ENCODE measurements around the gene IL17RC. TPM values are rescaled to one million over a fixed set of nuclear protein-coding genes. Genes with fewer than 3 reads are reported as not detected.
A peak's percentile ranks its signal among the peaks of the same experiment; 100 is the strongest.

IL17RC gene
- total RNA-seq, 1 donor from 2014 or later: 20.1 TPM

- DNase-seq (ENCODE audit: low read depth) (no peak), FAIRE-seq (no peak)
- TF ChIP-seq CTCF (IDR thresholded peaks at IDR 0.05; ENCODE audit: insufficient read depth, low read depth, low read length) (no peak), EZH2 (IDR thresholded peaks at IDR 0.05; ENCODE audit: insufficient read depth, low read length) (no peak)
- Histone ChIP-seq H3K4me2 (ENCODE audit: low read length) (no peak overlapping the region), H3K27me3 (ENCODE audit: insufficient read depth, low read length) (no peaks in the 10 kb centered on the region), H3K9ac (ENCODE audit: low read length) (no peak overlapping the region), H4K20me1 (ENCODE audit: insufficient read depth, low read length) (no peaks in the 10 kb centered on the region), H3K4me1 (ENCODE audit: insufficient read depth, low read length) (peaks cover 10% of the 10 kb centered on the region), H3K27ac (ENCODE audit: low read depth, low read length) (no peak overlapping the region), H3K36me3 (ENCODE audit: insufficient read depth, low read length) (no peaks in the 10 kb centered on the region), H3K4me3 (ENCODE audit: insufficient read depth, low read depth, low read length) (no peak overlapping the region), H2AFZ (ENCODE audit: low read depth, low read length) (no peak overlapping the region), H3K9me3 (ENCODE audit: insufficient read depth, low read depth, low read length) (no peaks in the 10 kb centered on the region), H3K79me2 (ENCODE audit: insufficient read depth, low read length) (no peaks in the 10 kb centered on the region)
- Mint-ChIP-seq H3K4me3 (ENCODE audit: unreplicated experiment) (no peak overlapping the region), H3K27ac (ENCODE audit: unreplicated experiment) (no peak overlapping the region), H3K9me3 (ENCODE audit: unreplicated experiment) (no peaks in the 10 kb centered on the region), H3K27me3 (ENCODE audit: low read depth, unreplicated experiment) (peaks cover 5% of the 10 kb centered on the region), H3K36me3 (ENCODE audit: low read depth, unreplicated experiment) (no peaks in the 10 kb centered on the region), H3K4me1 (ENCODE audit: low read depth, unreplicated experiment) (peaks cover 10% of the 10 kb centered on the region)
These were observed 35.5 kb upstream of the IL17RC start for GRCh38 chr3:9881441-9881840.

GRCh38 chr3:9883706-9884554 is 33.0 kb upstream of the IL17RC start:
- Histone ChIP-seq H2AFZ (ENCODE audit: low read depth, low read length) (peak overlapping the region; percentile 22), H3K4me1 (ENCODE audit: insufficient read depth, low read length) (peaks cover 10% of the 10 kb centered on the region), H3K27me3 (ENCODE audit: insufficient read depth, low read length) (no peaks in the 10 kb centered on the region), H3K27ac (ENCODE audit: low read depth, low read length) (peak overlapping the region; percentile 32), H3K4me2 (ENCODE audit: low read length) (peak overlapping the region; percentile 73), H3K36me3 (ENCODE audit: insufficient read depth, low read length) (no peaks in the 10 kb centered on the region), H3K9ac (ENCODE audit: low read length) (peak overlapping the region; percentile 3), H4K20me1 (ENCODE audit: insufficient read depth, low read length) (no peaks in the 10 kb centered on the region), H3K9me3 (ENCODE audit: insufficient read depth, low read depth, low read length) (no peaks in the 10 kb centered on the region), H3K79me2 (ENCODE audit: insufficient read depth, low read length) (no peaks in the 10 kb centered on the region), H3K4me3 (ENCODE audit: insufficient read depth, low read depth, low read length) (no peak overlapping the region)
- no peak overlapping the region for H3K4me3 Mint-ChIP-seq (ENCODE audit: unreplicated experiment)
- H3K27ac Mint-ChIP-seq (ENCODE audit: unreplicated experiment): peak overlapping the region; percentile 90
- no peaks in the 10 kb centered on the region for H3K9me3 Mint-ChIP-seq (ENCODE audit: unreplicated experiment)
- peak; percentile 41 for DNase-seq (ENCODE audit: low read depth)
- TF ChIP-seq CTCF (IDR thresholded peaks at IDR 0.05; ENCODE audit: insufficient read depth, low read depth, low read length) (no peak), EZH2 (IDR thresholded peaks at IDR 0.05; ENCODE audit: insufficient read depth, low read length) (no peak)
- H3K27me3 Mint-ChIP-seq (ENCODE audit: low read depth, unreplicated experiment): peaks cover under 1% of the 10 kb centered on the region
- FAIRE-seq: no peak
- H3K36me3 Mint-ChIP-seq (ENCODE audit: low read depth, unreplicated experiment): no peaks in the 10 kb centered on the region
- peaks cover 10% of the 10 kb centered on the region for H3K4me1 Mint-ChIP-seq (ENCODE audit: low read depth, unreplicated experiment)
